Measurements from ENCODE around the gene C7orf25.

Gene C7orf25

DNA sequence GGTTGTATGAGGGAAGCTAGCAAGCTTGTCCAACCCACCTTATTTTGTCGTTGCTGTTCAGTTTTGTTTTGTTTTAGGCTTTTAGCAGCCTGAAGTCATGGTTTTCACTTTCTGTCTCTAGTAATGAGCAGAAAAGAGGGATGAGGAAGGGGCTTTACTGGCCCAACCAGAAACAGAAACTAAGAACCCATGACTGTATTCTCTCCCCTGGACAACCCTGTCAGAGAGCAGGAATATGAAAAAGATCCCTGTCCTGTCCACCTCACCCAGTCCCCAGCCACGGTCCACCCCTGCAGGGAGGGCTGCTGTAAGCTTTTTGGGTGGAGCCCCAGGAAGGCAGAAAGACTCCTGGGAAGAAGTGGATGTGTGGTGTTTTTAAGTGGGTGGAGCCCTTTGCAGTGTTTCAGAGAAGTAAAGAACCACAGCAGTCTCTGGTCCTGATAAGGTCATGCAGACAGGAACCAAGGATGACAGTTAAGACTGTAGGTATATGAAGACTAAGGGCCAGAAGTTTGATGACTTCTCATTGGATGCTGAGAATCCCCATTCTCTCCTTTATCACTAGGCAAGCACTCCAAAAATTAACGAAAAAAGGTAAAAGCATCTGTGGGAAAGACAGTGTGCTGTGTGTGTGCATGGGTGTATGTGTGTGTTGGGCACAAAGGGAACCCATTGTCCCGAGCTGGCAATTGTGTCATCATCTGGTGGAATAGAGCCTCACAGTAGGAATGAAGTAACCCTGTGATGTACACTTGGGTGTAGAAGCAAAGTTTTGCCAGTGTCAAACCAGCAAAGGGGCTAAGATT, 34.2 kb upstream of the C7orf25 start:
- Histone ChIP-seq H3K9me3 (ENCODE audit: control insufficient read depth, insufficient read depth, low read depth, low read length) (no peaks in the 10 kb centered on the region), H3K4me1 (ENCODE audit: control insufficient read depth, insufficient read depth, low read length) (no peaks in the 10 kb centered on the region), H3K4me3 (ENCODE audit: low read depth, low read length) (no peak overlapping the region), H3K36me3 (ENCODE audit: control insufficient read depth in 2 of 2, insufficient read depth in 1 of 2, low read length in 2 of 2) (no peaks in the 10 kb centered on the region), H3K27ac (ENCODE audit: extremely low read depth, low read depth, low read length) (no peak overlapping the region)
- ChIA-PET CTCF (interaction anchor here (0.6 to 1.0 kb wide), 4 partner anchors 58 to 316 kb away, joined by 3 to 5 read pairs (median 3); no protein-coding TSS in a partner anchor), POLR2A (interaction anchor here (1.2 kb wide), 1 partner anchor 14 kb away, joined by 3 read pairs; the partner anchor contains the start of genes MRPL32 and PSMA2)
- TF ChIP-seq ZNF175 (tag by site-specific recombination; IDR thresholded peaks at IDR 0.05) (no peak), ZNF701 (tag by site-specific recombination; IDR thresholded peaks at IDR 0.05) (no peak), ZNF366 (tag by site-specific recombination; conservative IDR thresholded peaks at IDR 0.05) (no peak), ZNF16 (tag by site-specific recombination; IDR thresholded peaks at IDR 0.05; ENCODE audit: low read depth) (no peak), ZBTB8A (tag by site-specific recombination; IDR thresholded peaks at IDR 0.05) (no peak), PRDM6 (tag by site-specific recombination; IDR thresholded peaks at IDR 0.05) (no peak), ZIC2 (tag by site-specific recombination; IDR thresholded peaks at IDR 0.05) (no peak), ZNF664 (tag by site-specific recombination; IDR thresholded peaks at IDR 0.05) (no peak), PRDM4 (tag by site-specific recombination; IDR thresholded peaks at IDR 0.05) (no peak), ZNF274 (IDR thresholded peaks at IDR 0.05; ENCODE audit: low read length) (no peak), ZNF274 (tag by site-specific recombination; IDR thresholded peaks at IDR 0.05; ENCODE audit: borderline replicate concordance) (no peak)

DNA sequence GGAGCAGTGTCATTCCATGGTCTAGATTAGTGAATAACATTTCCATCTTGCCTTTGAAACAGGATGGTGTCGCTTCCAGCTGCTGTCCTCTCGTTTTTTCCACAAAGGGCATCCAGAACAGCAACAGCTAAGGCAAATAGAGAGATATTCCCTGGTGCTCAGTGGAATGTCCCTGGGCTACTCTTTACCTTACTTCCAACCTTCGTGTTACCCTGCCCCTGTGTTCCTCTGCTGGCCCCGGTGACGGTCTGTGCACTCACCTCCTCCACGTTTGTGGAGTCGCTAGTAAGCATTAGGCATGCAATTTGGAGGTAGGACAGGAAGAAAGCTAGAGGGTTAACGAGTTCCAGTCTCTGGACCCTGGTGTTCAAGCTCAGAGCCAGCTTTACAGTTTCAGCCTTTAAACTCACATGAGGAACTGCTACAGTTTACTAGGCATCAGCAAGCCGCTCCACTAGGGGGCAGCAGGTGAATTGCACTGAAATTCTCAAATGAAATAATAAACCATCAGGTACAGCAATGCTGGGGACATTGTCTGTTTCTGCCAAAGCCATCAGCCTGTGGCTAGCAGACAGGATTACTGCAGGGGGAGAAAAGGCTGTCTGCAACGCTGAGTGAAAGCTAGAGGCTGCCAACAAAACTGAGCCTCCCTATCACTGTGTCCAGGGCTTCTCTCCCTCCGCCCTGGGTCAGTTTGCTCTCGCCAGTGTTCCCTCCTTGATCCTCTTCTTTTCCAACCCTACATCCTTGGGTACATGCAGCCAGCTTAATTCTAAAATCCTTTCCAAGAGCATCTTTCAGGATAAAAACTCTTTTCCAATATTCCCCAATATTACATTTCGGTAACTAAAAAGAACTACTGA, 29.3 kb upstream of the C7orf25 start:
- H3K36me3 ChIP-seq (ENCODE audit: control insufficient read depth in 2 of 2, insufficient read depth in 1 of 2, low read length in 2 of 2): peaks cover 24 to 29% of the 10 kb centered on the region in 2 experiments
- H3K4me1 ChIP-seq (ENCODE audit: control insufficient read depth, insufficient read depth, low read length): no peaks in the 10 kb centered on the region
- CTCF ChIA-PET: interaction anchor here (0.5 to 3.1 kb wide), 49 partner anchors 9 to 1000 kb away, joined by 3 to 32 read pairs (median 4); partner anchors contain the start of genes MRPL32, PSMA2 and STK17A
- no peak overlapping the region for H3K4me3 ChIP-seq (ENCODE audit: low read depth, low read length)
- POLR2A ChIA-PET: interaction anchor here (0.6 to 1.1 kb wide), 2 partner anchors 9 to 48 kb away, joined by 3 to 4 read pairs; partner anchors contain the start of genes MRPL32 and PSMA2
- no peak overlapping the region for H3K27ac ChIP-seq (ENCODE audit: extremely low read depth, low read depth, low read length)
- H3K9me3 ChIP-seq (ENCODE audit: control insufficient read depth, insufficient read depth, low read depth, low read length): no peaks in the 10 kb centered on the region
- TF ChIP-seq, protein P1, sequence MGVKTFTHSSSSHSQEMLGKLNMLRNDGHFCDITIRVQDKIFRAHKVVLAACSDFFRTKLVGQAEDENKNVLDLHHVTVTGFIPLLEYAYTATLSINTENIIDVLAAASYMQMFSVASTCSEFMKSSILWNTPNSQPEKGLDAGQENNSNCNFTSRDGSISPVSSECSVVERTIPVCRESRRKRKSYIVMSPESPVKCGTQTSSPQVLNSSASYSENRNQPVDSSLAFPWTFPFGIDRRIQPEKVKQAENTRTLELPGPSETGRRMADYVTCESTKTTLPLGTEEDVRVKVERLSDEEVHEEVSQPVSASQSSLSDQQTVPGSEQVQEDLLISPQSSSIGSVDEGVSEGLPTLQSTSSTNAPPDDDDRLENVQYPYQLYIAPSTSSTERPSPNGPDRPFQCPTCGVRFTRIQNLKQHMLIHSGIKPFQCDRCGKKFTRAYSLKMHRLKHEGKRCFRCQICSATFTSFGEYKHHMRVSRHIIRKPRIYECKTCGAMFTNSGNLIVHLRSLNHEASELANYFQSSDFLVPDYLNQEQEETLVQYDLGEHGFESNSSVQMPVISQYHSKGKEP (tag by site-specific recombination; IDR thresholded peaks at IDR 0.05): no peak
- TF ChIP-seq RBAK (tag by site-specific recombination; IDR thresholded peaks at IDR 0.05) (no peak), CTCF (tag by site-specific recombination; IDR thresholded peaks at IDR 0.05) (peak; percentile 70), ZNF391 (tag by site-specific recombination; IDR thresholded peaks at IDR 0.05; ENCODE audit: borderline replicate concordance, low read depth) (no peak), ZNF558 (tag by site-specific recombination; IDR thresholded peaks at IDR 0.05) (no peak), ZNF449 (tag by site-specific recombination; IDR thresholded peaks at IDR 0.05) (no peak)
- TF ChIP-seq, protein P2, sequence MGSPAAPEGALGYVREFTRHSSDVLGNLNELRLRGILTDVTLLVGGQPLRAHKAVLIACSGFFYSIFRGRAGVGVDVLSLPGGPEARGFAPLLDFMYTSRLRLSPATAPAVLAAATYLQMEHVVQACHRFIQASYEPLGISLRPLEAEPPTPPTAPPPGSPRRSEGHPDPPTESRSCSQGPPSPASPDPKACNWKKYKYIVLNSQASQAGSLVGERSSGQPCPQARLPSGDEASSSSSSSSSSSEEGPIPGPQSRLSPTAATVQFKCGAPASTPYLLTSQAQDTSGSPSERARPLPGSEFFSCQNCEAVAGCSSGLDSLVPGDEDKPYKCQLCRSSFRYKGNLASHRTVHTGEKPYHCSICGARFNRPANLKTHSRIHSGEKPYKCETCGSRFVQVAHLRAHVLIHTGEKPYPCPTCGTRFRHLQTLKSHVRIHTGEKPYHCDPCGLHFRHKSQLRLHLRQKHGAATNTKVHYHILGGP (tag by site-specific recombination; IDR thresholded peaks at IDR 0.05): no peak
- TF ChIP-seq, protein P3, sequence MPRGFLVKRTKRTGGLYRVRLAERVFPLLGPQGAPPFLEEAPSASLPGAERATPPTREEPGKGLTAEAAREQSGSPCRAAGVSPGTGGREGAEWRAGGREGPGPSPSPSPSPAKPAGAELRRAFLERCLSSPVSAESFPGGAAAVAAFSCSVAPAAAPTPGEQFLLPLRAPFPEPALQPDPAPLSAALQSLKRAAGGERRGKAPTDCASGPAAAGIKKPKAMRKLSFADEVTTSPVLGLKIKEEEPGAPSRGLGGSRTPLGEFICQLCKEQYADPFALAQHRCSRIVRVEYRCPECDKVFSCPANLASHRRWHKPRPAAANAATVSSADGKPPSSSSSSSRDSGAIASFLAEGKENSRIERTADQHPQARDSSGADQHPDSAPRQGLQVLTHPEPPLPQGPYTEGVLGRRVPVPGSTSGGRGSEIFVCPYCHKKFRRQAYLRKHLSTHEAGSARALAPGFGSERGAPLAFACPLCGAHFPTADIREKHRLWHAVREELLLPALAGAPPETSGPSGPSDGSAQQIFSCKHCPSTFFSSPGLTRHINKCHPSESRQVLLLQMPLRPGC (tag by site-specific recombination; IDR thresholded peaks at IDR 0.05): no peak
